ENCODE results near the gene ERN2. TPM values are rescaled to one million over a fixed set of nuclear protein-coding genes. Genes with fewer than 3 reads are reported as not detected.
"Not testable (repeated sequence)": the region's sequence is repeated elsewhere in the genome, so short reads cannot be mapped to it uniquely, and the experiment has no call there.

ERN2 gene
- total RNA-seq, 6 experiments from 2014 or later: not detected

GRCh38 chr16:23754594-23755483, 41.8 kb upstream of the ERN2 start, which contains the start of gene CHP2:
Gene CHP2, plus strand, starts transcription at chr16:23755026. Its CDS starts 24 bp downstream, at chr16:23755050.
- intact Hi-C loops (cut with DNase I): no loop called here
- Histone ChIP-seq H3K4me1 (peaks cover 0 to 7% (median 0%) of the 10 kb centered on the region in 4 donors), H3K27ac (no peak within 1 kb of the TSS), H3K4me3 (peak within 1 kb of the TSS in 1 of 3 donors; percentile 17), H3K9me3 (no peaks in the 10 kb centered on the region), H3K36me3 (no peaks in the 10 kb centered on the region), H3K27me3 (peaks cover 0 to 10% of the 10 kb centered on the region in 2 donors)
- 8% methylated on average over 12 of the region's 80 CpGs for WGBS (ENCODE audit: insufficient coverage, low coverage, low lambda C conversion rate, missing lambda C conversion rate)
- ATAC-seq (peak in 1 of 4 donors; percentile 31), DNase-seq (peak in 1 of 3 donors; percentile 24)
- no peak for TF ChIP-seq CTCF (IDR thresholded peaks at IDR 0.05)
- TF ChIP-seq POLR2A (IDR thresholded peaks at IDR 0.05): no peak

DNA sequence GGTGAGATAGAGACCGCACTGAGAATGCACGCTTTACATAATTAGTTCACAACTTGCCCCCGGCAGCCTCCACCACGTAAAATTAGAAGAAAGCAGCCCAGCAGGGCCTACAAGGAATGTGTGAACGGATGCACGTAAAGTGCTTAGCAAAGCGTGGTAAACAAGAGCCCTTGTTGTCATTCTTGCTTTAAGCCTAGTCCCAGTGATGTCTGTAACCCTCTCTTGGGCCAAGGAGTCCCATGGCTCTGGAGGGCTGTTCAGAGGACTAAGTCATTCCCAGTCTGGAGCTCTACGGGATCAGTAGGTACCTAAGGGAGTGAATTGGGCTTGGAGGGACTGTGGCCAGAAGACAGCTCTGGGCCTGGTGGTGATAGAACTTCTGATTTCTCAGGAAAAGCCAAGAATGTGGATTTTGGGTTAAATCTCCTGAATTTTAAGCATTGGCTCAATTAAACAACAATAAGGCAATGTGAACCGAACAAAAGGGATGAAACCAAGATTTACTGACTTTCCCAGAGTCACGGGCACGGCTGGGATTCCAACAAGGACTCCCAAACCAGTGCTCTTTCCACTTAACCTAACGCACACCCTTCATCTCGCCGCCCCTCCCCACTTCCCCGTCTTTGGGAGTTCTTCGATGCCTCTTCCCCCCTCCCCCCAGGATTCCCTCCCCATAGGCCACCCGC, 41.0 kb upstream of the ERN2 start:
- Histone ChIP-seq H3K27me3 (peaks cover 0 to 10% of the 10 kb centered on the region in 2 donors), H3K36me3 (no peaks in the 10 kb centered on the region), H3K4me3 (no peak overlapping the region), H3K9me3 (no peaks in the 10 kb centered on the region), H3K27ac (no peak overlapping the region), H3K4me1 (peaks cover 0 to 7% (median 0%) of the 10 kb centered on the region in 4 donors)
- no peak for ATAC-seq
- no peak for TF ChIP-seq POLR2A (IDR thresholded peaks at IDR 0.05)
- TF ChIP-seq CTCF (IDR thresholded peaks at IDR 0.05): no peak
- DNase-seq: no peak
- intact Hi-C loops (cut with DNase I): no loop called here
- 40% methylated on average over 16 of the region's 17 CpGs for WGBS (ENCODE audit: insufficient coverage, low coverage, low lambda C conversion rate, missing lambda C conversion rate)

- H3K36me3 ChIP-seq; H3K4me3 ChIP-seq; H3K4me1 ChIP-seq; H3K27ac ChIP-seq; ATAC-seq; H3K9me3 ChIP-seq; intact Hi-C loops (cut with DNase I); DNase-seq: not testable (repeated sequence)
- H3K27me3 ChIP-seq: peaks cover 0 to 10% of the 10 kb centered on the region in 2 donors
- 40% methylated on average over 1 of the region's 1 CpG for WGBS (ENCODE audit: insufficient coverage, low coverage, low lambda C conversion rate, missing lambda C conversion rate)
These were observed 38.0 kb upstream of the ERN2 start for GRCh38 chr16:23751053-23751452.

DNA sequence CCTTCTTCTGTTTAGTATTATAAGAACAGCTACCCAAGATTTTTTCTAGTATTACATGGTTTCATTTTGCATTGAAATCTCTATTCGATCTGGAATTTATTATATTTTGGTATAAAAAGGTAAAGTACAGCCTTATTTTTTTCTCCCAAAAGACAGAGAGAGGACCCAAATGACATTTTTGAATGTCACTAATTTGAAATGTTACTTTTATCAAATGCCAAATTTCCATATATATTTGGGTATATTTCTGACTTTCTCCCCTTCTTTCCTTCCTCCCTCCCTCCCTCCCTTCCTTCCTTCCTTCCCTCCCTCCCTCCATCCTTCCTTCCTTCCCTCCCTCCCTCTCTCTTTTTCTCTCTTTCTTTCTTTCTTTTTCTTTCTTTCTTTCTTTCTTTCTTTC, 35.6 kb upstream of the ERN2 start:
- intact Hi-C loops (cut with DNase I): no loop called here
- Histone ChIP-seq H3K4me1 (no peaks in the 10 kb centered on the region), H3K27me3 (no peaks in the 10 kb centered on the region), H3K27ac (no peak overlapping the region), H3K4me3 (no peak overlapping the region), H3K36me3 (no peaks in the 10 kb centered on the region), H3K9me3 (no peaks in the 10 kb centered on the region)
- ATAC-seq (no peak), DNase-seq (no peak)
- WGBS (ENCODE audit: insufficient coverage, low coverage, low lambda C conversion rate, missing lambda C conversion rate): 36% methylated on average over 1 of the region's 1 CpG
- TF ChIP-seq POLR2A (IDR thresholded peaks at IDR 0.05) (no peak), CTCF (IDR thresholded peaks at IDR 0.05) (no peak)

DNA sequence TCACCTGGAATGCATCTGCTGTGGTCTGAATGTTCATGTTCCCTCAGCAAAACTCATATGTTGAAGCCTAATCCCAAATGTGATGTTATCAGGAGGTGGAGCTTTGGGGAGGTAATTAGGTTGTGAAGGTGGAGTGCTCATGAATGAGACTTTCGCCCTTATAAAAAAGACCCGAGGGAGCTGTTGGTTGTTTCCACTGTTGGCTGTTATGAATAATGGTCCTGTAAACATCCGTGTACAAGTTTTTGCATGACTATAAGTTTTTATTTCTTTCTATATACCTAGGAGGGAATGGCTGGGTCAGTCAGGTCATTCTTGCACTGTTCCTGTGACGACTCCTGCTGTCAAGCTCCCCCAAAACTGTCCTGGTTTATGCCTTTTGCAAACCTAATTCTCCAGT, 32.2 kb upstream of the ERN2 start:
- H3K4me1 ChIP-seq: no peaks in the 10 kb centered on the region
- no peak overlapping the region for H3K4me3 ChIP-seq
- WGBS (ENCODE audit: insufficient coverage, low coverage, low lambda C conversion rate, missing lambda C conversion rate): 50% methylated on average over 4 of the region's 4 CpGs
- TF ChIP-seq POLR2A (IDR thresholded peaks at IDR 0.05) (no peak), CTCF (IDR thresholded peaks at IDR 0.05) (no peak)
- H3K36me3 ChIP-seq: no peaks in the 10 kb centered on the region
- no peak for ATAC-seq
- no peaks in the 10 kb centered on the region for H3K9me3 ChIP-seq
- H3K27me3 ChIP-seq: no peaks in the 10 kb centered on the region
- DNase-seq: no peak
- intact Hi-C loops (cut with DNase I): no loop called here
- H3K27ac ChIP-seq: no peak overlapping the region

Measured in right lobe of liver (tissue), 6 donors.